HG03025 (cell line): Measurements from ENCODE around the gene TMEM87A.

Experiments used
- ATAC-seq: cut with Tn5 transposase; IDR thresholded peaks from one replicate; pipeline ENCODE4 v1.9.1; 2021; ENCODE audit warnings: mild to moderate bottlenecking, moderate library complexity; ENCODE audit not compliant: unreplicated experiment, low FRiP score

The TMEM87A gene

GRCh38 chr15:42207674-42208579 is 65.3 kb downstream of the TMEM87A start, which contains the start of gene VPS39:
Gene VPS39 (minus strand): TSS chr15:42208304. CDS start chr15:42208153, 151 bp downstream.
- ATAC-seq, result peak; percentile 75

DNA sequence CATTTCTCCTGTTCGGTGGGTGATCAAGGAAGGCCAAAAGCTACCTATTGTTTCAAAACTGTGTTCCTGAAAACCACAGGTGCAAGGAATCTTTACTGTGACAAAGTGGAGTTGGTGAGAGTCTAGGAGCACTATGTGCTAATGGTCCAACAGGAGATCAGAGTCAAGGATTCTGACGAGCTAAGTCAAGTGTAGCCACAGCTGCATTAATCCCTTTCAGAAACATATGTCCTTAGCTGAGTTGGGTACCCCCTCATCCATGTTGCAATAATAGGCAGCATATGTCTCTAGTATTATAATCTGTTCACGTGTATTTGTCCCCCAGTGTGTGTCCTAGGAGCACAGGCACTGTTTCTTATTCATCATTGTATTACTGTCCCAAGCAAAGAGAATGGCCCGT is 66.8 kb downstream of the TMEM87A start:
- no peak for ATAC-seq

GRCh38 chr15:42203891-42204290 is 69.3 kb downstream of the TMEM87A start:
- ATAC-seq, result no peak

DNA sequence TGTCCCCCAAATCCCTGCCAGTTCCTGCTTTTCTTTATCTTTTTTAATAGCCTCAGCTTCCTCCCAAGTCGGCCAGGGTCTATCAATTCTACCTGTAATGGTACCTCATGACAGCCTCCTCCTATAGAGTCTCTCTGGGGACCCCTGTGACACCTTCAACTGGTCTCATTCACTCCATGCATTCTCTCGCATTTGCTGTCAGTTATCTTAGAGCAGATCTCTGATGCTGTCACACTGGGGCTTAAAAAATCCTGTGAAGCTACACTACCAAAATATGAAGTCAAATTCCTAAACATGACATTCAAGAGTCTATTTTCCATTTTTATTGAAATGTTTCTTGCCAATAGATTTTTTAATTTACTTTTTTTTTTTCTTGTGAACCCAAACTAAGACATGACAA is 70.6 kb downstream of the TMEM87A start:
- no peak for ATAC-seq

GRCh38 chr15:42201801-42202200 is 71.4 kb downstream of the TMEM87A start:
- no peak for ATAC-seq

GRCh38 chr15:42199126-42199525 is 74.1 kb downstream of the TMEM87A start:
- no peak for ATAC-seq

GRCh38 chr15:42198516-42198915 is 74.7 kb downstream of the TMEM87A start:
- ATAC-seq, result no peak

DNA sequence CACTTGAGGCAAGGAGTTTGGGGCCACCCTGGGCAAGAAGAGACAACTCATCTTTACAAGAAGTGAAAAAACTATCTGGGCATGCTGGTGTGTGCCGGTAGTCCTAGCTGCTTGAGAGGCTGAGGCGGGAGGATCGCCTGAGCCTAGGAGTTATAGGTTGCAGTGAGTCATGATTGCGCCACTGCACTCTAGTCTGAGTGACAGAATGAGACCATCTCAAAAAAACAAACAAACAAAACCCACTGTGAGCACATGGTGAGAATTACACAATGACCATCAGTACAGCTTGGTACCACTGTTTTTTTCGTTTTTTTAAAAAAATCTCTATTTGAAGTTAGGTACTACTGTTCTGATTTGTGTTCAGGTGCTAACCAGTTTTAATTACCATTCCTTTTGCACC is 78.7 kb downstream of the TMEM87A start:
- no peak for ATAC-seq

DNA sequence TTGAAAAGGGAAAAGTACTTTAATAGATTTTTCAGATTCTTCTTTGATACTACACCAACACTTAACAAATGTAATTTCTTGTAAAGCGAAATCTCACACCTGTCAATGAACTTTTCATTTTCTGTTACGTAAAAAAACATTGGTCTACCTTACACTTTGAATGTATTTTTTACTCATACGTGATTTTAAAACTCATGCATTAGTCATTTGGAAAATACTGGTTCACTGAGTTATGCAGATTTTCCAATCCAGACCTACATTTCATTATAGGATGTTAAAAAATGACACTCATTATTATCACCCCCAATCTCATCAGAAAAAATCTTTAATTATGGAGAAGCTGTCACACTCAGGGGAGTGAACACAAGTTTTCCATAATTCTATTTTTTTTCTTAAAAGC is 79.8 kb downstream of the TMEM87A start:
- no peak for ATAC-seq

GRCh38 chr15:42191610-42192346 is 81.5 kb downstream of the TMEM87A start:
- no peak for ATAC-seq

- no peak for ATAC-seq
These were observed 82.9 kb downstream of the TMEM87A start for GRCh38 chr15:42190370-42190769.

DNA sequence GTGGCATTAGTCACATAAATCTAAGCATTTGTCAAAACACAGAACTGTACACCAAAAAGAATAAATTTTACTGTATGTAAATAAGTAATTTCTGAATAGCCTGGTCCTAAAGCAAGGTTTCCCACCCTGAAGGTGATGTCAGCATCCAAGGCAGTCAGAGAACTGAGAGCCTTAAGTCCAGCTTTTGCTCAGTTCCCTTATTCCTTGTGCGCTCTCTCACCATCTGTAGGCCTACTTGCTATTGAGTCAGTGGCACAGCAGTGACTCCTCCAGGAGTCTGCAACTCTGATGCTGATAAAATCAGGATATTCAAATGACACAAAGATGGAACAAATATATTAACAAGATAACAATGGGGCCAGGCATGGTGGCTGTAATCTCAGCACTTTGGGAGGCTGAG is 87.4 kb downstream of the TMEM87A start:
- no peak for ATAC-seq

DNA sequence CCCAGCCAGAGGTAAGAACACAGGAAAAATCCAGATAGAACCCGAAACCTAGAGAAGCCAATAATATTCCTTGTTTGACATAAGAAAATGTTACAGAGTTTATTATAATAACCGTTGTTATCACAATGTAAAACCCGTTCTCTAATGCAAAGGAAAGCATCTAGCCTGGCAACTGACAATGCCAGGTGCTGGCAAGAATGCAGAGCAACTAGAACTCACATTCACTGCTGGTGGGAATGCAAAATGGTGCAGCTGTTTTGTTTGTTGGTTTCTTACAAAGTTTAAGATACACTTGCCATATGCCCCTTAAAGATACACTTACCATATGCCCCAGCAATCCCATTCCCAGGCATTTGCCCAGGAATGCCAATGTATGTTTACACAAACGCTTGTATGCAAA is 88.5 kb downstream of the TMEM87A start:
- no peak for ATAC-seq

DNA sequence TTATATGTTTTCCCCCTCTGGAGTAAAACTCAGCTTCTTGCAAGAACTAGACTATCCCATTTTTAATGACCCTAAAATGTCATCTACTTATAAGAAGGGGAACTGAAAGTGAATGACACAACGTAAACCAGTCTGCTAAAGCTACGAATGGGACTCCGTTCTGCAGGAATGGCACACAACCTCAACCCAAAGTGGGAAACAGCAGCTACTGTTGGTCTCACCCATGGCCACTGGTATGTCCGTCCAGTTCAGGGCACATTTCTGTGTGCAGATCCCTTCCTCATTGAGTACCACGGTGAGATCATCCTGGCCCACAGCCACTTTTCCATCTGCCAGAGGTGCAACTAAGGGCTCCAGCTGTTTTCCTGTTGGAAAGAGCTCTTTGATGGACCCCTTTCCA is 88.9 kb downstream of the TMEM87A start:
- no peak for ATAC-seq

- no peak for ATAC-seq
These were observed 90.3 kb downstream of the TMEM87A start for GRCh38 chr15:42182961-42183360.

DNA sequence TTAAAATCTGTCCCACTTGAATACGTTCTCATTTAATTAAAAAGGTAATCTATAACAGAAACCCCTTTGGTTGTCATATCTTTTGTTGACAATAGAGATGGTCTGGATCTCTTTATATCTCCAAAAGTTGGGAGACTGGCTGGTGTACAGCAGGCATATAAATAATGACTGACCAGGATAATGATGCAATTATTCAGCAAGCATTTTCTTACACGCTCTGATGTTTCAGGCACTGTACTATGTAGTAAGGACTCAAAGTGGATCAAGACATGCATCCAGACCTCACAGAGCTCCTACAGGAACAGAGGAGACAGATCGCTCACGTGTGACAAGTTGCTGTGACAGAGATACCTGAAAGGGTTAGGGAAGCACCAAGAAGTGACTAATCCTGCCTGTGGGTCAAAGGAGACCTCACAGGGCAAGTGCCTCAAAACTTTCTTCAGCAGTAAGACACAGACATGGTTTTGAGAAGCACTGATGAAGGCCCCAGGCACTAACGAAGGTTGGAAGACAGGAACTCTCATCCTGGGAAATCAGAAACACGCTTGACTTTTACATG is 90.8 kb downstream of the TMEM87A start:
- no peak for ATAC-seq

DNA sequence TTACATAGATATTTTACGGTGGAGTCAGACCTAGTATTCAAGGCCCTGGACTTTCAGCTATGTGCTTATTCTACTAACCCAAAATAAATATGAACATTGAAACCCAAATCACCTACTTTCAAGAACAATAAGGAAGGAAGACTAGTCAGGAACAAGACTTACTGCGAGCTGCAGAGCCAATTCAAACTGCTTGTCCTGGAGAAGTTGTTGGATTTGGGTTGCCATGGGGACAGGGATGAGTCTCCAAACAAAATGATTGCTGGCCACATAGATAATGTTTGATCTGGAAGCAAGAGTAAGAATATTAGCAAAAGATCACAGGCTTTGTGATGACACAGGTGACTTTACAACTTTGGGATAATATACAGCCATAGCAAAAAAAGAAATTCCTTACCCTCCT is 95.2 kb downstream of the TMEM87A start:
- ATAC-seq, result no peak

- ATAC-seq, result no peak
These were observed 97.6 kb downstream of the TMEM87A start for GRCh38 chr15:42175671-42176070.

GRCh38 chr15:42172475-42172874 is 100.8 kb downstream of the TMEM87A start:
- ATAC-seq, result no peak

DNA sequence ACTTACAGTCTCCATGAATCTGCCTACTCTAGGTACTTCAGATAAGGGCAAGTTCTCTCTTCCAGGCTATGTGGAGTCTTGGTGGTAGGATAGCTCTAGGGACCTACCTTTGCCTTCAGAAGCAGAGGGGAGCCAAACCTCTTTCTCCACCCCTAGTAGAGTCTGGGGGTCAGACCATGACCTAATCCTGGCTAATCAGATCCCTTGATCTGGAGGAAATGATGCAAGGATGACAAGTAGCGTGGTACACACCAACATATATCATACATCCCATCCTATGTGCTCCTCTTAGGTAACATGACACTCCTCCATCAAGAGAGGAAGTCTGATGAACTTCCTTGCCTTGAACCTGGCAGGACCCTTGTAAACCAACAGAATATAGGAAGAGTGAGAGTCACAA is 101.4 kb downstream of the TMEM87A start:
- ATAC-seq, result no peak

DNA sequence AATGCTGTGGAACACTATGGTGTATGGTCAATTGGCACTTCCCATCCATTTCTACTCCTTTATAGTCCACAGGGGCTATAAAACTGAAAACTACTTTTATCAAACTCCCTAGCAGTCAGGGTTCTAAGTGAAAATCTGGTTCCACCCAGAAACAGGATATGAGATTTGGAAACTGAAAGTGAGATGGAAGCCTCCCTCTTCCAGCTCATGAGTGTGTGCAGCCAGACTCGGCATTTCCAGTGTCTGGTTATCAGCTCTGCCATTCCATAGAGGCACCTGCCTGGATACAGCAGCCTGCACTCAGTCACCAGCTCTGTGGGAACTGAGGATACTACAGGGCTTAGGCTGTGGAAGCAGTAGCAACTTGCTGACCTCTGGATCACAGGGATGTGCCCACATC is 102.1 kb downstream of the TMEM87A start:
- ATAC-seq, result no peak
